ENCODE data around the gene CSN2.

CSN2 gene

DNA sequence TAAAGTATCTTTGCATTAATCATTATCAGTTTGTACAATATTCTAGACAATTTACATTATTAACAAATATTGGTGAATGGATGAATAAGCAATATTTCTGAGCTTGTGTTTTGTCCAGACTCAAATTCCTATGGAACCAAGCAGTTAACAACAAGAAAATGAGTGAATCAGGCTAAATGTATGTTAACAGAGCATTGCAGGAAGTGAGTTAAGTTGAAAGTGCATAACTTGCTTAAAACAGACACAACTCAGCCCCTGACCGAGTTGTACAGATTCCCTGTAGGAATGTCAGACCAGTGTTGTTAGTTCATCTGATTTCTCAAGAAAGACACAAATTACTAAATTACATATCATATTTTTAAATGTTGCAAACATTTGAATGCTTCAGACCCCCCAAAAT is 58.4 kb downstream of the CSN2 start:
- no peak for FAIRE-seq
- no peak for DNase-seq (ENCODE audit: insufficient read length, low spot score)
